GM12872 (cell line): ENCODE results near the gene LRP5.

ENCODE experiments used
- CTCF ChIP-seq: IDR thresholded peaks from 3 replicates; pipeline ENCODE4 v1.5.1; 2011; ENCODE audit warnings: low read depth, mild to moderate bottlenecking, low read length, moderate library complexity; ENCODE audit not compliant: insufficient read depth

LRP5 gene

GRCh38 chr11:68289456-68289855 lies 22.9 kb upstream of the LRP5 start:
- no peak for TF ChIP-seq CTCF

GRCh38 chr11:68293708-68294107 lies 18.7 kb upstream of the LRP5 start:
- no peak for TF ChIP-seq CTCF

GRCh38 chr11:68295271-68295670 lies 17.1 kb upstream of the LRP5 start:
- no peak for TF ChIP-seq CTCF

GRCh38 chr11:68295940-68296339 lies 16.5 kb upstream of the LRP5 start:
- TF ChIP-seq CTCF = no peak

GRCh38 chr11:68296344-68297051 lies 15.9 kb upstream of the LRP5 start:
- TF ChIP-seq CTCF = no peak

GRCh38 chr11:68297052-68297378 lies 15.4 kb upstream of the LRP5 start:
- no peak for TF ChIP-seq CTCF

- TF ChIP-seq CTCF = no peak
These were observed 14.9 kb upstream of the LRP5 start for GRCh38 chr11:68297494-68297811.
